Measurements from ENCODE around the gene MEGF6.
A peak's percentile ranks its signal among the peaks of the same experiment; 100 is the strongest.
"Not testable (repeated sequence)": the region's sequence is repeated elsewhere in the genome, so short reads cannot be mapped to it uniquely, and the experiment has no call there.

MEGF6 gene

DNA sequence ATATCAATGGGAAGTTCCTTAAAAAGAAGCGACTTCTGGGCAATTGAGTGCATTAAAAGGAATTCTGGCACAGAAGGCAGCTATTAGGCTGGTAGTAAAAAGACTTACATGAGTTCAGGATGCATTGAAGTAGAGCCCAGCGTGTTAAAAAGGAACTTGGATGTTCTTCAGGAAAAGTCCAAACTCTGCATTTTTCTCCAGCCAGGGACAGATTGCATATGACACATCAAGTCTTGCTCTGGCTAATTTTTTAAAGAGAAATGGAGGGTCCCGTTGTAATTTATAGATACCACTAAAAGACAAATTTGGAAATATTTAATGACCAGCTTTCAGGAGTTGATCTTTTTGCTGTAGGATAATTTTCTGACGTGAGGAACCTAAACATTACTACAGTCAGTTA lies 14.7 kb upstream of the MEGF6 start:
- peak overlapping the region; percentile 66 for H3K27ac ChIP-seq
- TF ChIP-seq ZFX (IDR thresholded peaks at IDR 0.05; ENCODE audit: borderline replicate concordance): no peak
- TF ChIP-seq, protein P1, sequence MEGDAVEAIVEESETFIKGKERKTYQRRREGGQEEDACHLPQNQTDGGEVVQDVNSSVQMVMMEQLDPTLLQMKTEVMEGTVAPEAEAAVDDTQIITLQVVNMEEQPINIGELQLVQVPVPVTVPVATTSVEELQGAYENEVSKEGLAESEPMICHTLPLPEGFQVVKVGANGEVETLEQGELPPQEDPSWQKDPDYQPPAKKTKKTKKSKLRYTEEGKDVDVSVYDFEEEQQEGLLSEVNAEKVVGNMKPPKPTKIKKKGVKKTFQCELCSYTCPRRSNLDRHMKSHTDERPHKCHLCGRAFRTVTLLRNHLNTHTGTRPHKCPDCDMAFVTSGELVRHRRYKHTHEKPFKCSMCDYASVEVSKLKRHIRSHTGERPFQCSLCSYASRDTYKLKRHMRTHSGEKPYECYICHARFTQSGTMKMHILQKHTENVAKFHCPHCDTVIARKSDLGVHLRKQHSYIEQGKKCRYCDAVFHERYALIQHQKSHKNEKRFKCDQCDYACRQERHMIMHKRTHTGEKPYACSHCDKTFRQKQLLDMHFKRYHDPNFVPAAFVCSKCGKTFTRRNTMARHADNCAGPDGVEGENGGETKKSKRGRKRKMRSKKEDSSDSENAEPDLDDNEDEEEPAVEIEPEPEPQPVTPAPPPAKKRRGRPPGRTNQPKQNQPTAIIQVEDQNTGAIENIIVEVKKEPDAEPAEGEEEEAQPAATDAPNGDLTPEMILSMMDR (IDR thresholded peaks at IDR 0.05): no peak

- peak overlapping the region; percentile 66 for H3K27ac ChIP-seq
- TF ChIP-seq, protein P1 (IDR thresholded peaks at IDR 0.05): no peak
- no peak for TF ChIP-seq ZFX (IDR thresholded peaks at IDR 0.05; ENCODE audit: borderline replicate concordance)
Measured at GRCh38 chr1:3625151-3625907, 14.0 kb upstream of the MEGF6 start.

DNA sequence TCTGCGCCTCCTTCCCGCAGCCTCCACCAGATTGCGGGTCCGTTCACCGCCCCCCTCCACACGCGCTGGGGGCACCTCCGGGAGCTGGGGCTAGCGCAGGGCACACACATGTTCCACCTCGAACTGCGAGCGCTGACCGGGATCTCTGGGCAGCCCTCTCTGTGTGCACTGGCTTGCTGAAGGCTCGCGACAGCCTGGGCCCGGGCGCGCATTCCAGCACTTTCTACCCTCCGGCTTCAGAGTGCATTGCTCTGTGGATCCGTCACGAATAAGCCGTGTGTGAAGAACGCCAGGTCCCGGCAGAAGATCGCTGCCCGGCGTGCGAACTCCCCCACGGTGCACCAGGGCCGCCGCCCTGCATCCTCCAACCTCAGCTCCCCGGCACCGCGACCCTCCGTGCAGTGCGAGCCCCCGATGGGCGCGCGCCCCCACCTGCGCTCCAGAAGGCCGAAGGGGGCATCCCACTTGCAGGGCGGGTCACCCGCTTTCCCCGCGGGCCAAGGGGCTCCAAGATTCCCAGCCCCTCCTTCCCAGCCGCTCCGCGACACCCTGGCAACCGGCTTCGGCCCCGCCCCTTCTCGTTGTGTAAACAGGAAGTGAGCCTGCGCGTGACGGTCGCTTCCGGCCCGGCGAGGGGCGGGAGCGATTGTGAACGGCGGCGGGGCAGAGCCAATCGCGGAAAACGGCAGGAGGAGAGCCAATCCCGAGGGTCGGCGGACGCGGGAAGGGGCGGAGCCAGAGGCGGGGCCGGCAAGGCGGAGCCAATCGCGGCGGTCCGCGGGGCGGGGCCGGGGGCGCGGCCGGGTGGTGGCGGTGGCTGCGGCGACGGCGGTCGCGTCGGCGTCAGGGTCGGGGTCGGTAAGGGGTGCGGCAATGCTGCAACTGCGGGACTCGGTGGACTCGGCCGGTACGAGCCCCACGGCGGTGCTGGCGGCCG lies 13.2 kb upstream of the MEGF6 start, which contains the start of gene TPRG1L:
TPRG1L (plus strand) TSS at position 816 of the 937 bp plus-strand sequence; CDS start at position 874, 58 bp downstream.
- H3K27ac ChIP-seq: peak within 1 kb of the TSS; percentile 66
- TF ChIP-seq, protein P1 (IDR thresholded peaks at IDR 0.05): no peak
- no peak for TF ChIP-seq ZFX (IDR thresholded peaks at IDR 0.05; ENCODE audit: borderline replicate concordance)

GRCh38 chr1:3623441-3624199 lies 12.3 kb upstream of the MEGF6 start:
- no peak for TF ChIP-seq ZFX (IDR thresholded peaks at IDR 0.05; ENCODE audit: borderline replicate concordance)
- TF ChIP-seq, protein P1 (IDR thresholded peaks at IDR 0.05): no peak
- H3K27ac ChIP-seq: peak overlapping the region; percentile 66

GRCh38 chr1:3622102-3622501 lies 10.8 kb upstream of the MEGF6 start:
- not testable (repeated sequence) for H3K27ac ChIP-seq

- TF ChIP-seq, protein P1 (IDR thresholded peaks at IDR 0.05): peak; percentile 80
- H3K27ac ChIP-seq: not testable (repeated sequence)
Measured at GRCh38 chr1:3621151-3621671, 9.9 kb upstream of the MEGF6 start.

DNA sequence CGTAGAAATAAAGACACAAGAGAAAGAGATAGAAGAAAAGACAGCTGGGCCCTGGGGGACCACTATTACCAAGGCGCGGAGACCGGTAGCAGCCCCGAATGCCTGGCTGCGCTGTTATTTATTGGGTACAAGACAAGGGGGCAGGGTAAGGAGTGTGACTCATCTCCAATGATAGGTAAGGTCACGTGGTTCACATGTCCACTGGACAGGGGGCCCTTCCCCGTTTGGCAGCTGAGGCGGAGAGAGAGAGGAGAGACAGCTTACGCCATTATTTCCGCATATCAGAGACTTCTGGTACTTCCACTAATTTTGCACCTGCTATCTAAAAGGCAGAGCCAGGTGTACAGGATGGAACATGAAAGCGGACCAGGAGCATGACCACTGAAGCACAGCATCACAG lies 9.4 kb upstream of the MEGF6 start:
- no peak overlapping the region for H3K27ac ChIP-seq
- TF ChIP-seq, protein P1 (IDR thresholded peaks at IDR 0.05): no peak
- no peak for TF ChIP-seq ZFX (IDR thresholded peaks at IDR 0.05; ENCODE audit: borderline replicate concordance)
